PC-9 (cell line): ENCODE measurements around the gene RAI2. TPM values are rescaled to one million over a fixed set of nuclear protein-coding genes. Genes with fewer than 3 reads are reported as not detected.

ENCODE experiments used
- BruUV-seq: library from RNA; stranded (reverse); fragments of 400-500 nt; replicated peaks from 2 replicates; lab custom pipeline; 2021; lab: Mats Ljungman, UMichigan
- CTCF ChIA-PET: fragments of 300-600 bp; sonication (Branson Sonifier 250); formaldehyde crosslinking; loops from one replicate; lab custom pipeline; 2022; ENCODE audit warnings: antibody characterized with exemption; lab: Charles Lee
- POLR2A ChIA-PET: fragments of 300-600 bp; sonication (Branson Sonifier 250); formaldehyde crosslinking; loops from one replicate; lab custom pipeline; 2022; ENCODE audit warnings: antibody characterized with exemption; ENCODE audit not compliant: unreplicated experiment; lab: Charles Lee
- DNase-seq, 2 experiments: peaks; one replicate each; pipeline versions ENCODE4 v3.0.0 to v3.0.0-alpha.2; 2015 to 2022; ENCODE audit warnings: mixed read lengths in 1 of 2
- H2AFZ ChIP-seq: fragments of 200-600 bp; sonication (generic); 2 replicates; pipeline ENCODE4 v1.8.1; 2017; ENCODE audit warnings: antibody characterized with exemption
- H3F3A ChIP-seq: fragments of 200-600 bp; sonication (generic); 2 replicates; pipeline ENCODE4 v1.8.1; 2017; ENCODE audit warnings: antibody characterized with exemption, mild to moderate bottlenecking, low read depth; ENCODE audit not compliant: insufficient read depth
- H3K27ac ChIP-seq: fragments of 200-600 bp; sonication (generic); 2 replicates; pipeline ENCODE4 v1.6.1; 2016; ENCODE audit warnings: mixed run types
- H3K27me3 ChIP-seq: fragments of 200-600 bp; sonication (generic); 2 replicates; pipeline ENCODE4 v1.6.1; 2016; ENCODE audit warnings: low read depth, mixed run types; ENCODE audit not compliant: insufficient read depth
- H3K36me3 ChIP-seq: fragments of 200-600 bp; sonication (generic); 2 replicates; pipeline ENCODE4 v1.6.1; 2016; ENCODE audit warnings: low read depth, mixed run types
- H3K4me1 ChIP-seq: fragments of 200-600 bp; sonication (generic); replicated peaks from 2 replicates; pipeline ENCODE4 v1.6.1; 2016; ENCODE audit warnings: mixed run types; ENCODE audit not compliant: insufficient read depth
- H3K4me2 ChIP-seq: fragments of 200-600 bp; sonication (generic); 2 replicates; pipeline ENCODE4 v1.6.1; 2017; ENCODE audit warnings: mixed run types
- H3K4me3 ChIP-seq: fragments of 200-600 bp; sonication (generic); 2 replicates; pipeline ENCODE4 v1.6.1; 2016; ENCODE audit warnings: mixed run types
- H3K79me2 ChIP-seq: fragments of 200-600 bp; sonication (generic); 2 replicates; pipeline ENCODE4 v1.6.1; 2017; ENCODE audit warnings: low read depth, mixed run types
- H3K9me2 ChIP-seq: fragments of 200-600 bp; sonication (generic); 2 replicates; pipeline ENCODE4 v1.8.1; 2017; ENCODE audit warnings: mild to moderate bottlenecking; ENCODE audit not compliant: insufficient read depth
- H3K9me3 ChIP-seq: fragments of 200-600 bp; sonication (generic); 2 replicates; pipeline ENCODE4 v1.8.1; 2016; ENCODE audit warnings: low read depth; ENCODE audit not compliant: insufficient read depth
- H4K20me1 ChIP-seq: fragments of 200-600 bp; sonication (generic); 2 replicates; pipeline ENCODE4 v1.8.1; 2017; ENCODE audit not compliant: insufficient read depth
- CTCF ChIP-seq: fragments of 200-600 bp; sonication (generic); conservative IDR thresholded peaks from 2 replicates; pipeline ENCODE4 v1.6.1; 2017; ENCODE audit warnings: mixed run types, antibody characterized with exemption, mild to moderate bottlenecking, moderate library complexity
- EZH2 ChIP-seq: fragments of 200-600 bp; sonication (generic); IDR thresholded peaks from 2 replicates; pipeline ENCODE4 v1.8.0; 2017; ENCODE audit warnings: antibody characterized with exemption, low read depth
- intact Hi-C: fragments of 100-400 bp; cut with micrococcal nuclease; formaldehyde crosslinking; loops from one replicate; pipeline ENCODE4 v1.10.0; 2022; ENCODE audit not compliant: unreplicated experiment
- total RNA-seq: library from RNA; stranded (reverse); gene quantifications from 2 replicates; pipeline ENCODE4 v1.2.3, GENCODE V29; 2021

RAI2 gene
- total RNA-seq, 1 experiment from 2014 or later, result not detected

GRCh38 chrX:17767734-17768133, 93.4 kb downstream of the RAI2 start:
- Histone ChIP-seq H2AFZ (no peak overlapping the region), H3F3A (no peaks in the 10 kb centered on the region), H3K27me3 (peaks cover 78% of the 10 kb centered on the region), H3K4me3 (no peak overlapping the region), H3K4me2 (no peak overlapping the region), H3K79me2 (no peaks in the 10 kb centered on the region), H3K9me3 (no peaks in the 10 kb centered on the region), H3K27ac (no peak overlapping the region), H4K20me1 (no peaks in the 10 kb centered on the region), H3K9me2 (no peaks in the 10 kb centered on the region), H3K36me3 (no peaks in the 10 kb centered on the region), H3K4me1 (no peaks in the 10 kb centered on the region)
- BruUV-seq, result no TSS peak
- intact Hi-C loops, result no loop called here
- ChIA-PET POLR2A (no interaction called here), CTCF (no interaction called here)
- DNase-seq, result no peak
- TF ChIP-seq EZH2 (no peak), CTCF (no peak)

- ChIA-PET CTCF (interaction anchor here (0.6 kb wide), 1 partner anchor 903 kb away, joined by 5 read pairs; no protein-coding TSS in a partner anchor), POLR2A (no interaction called here)
- H3K4me1 ChIP-seq, result no peaks in the 10 kb centered on the region
- H3K4me3 ChIP-seq, result no peak overlapping the region
- intact Hi-C loops, result no loop called here
- DNase-seq, result no peak
- H4K20me1 ChIP-seq, result no peaks in the 10 kb centered on the region
- no peak overlapping the region for H2AFZ ChIP-seq
- H3K36me3 ChIP-seq, result no peaks in the 10 kb centered on the region
- no peaks in the 10 kb centered on the region for H3K79me2 ChIP-seq
- H3K9me2 ChIP-seq, result no peaks in the 10 kb centered on the region
- no peak overlapping the region for H3K4me2 ChIP-seq
- TF ChIP-seq EZH2 (no peak), CTCF (no peak)
- peaks cover 17% of the 10 kb centered on the region; the same call in 1 of the 2 replicates for H3K27me3 ChIP-seq
- BruUV-seq, result no TSS peak
- no peak overlapping the region for H3K27ac ChIP-seq
- H3F3A ChIP-seq, result no peaks in the 10 kb centered on the region
- no peaks in the 10 kb centered on the region for H3K9me3 ChIP-seq
These were observed 101.1 kb downstream of the RAI2 start for GRCh38 chrX:17759990-17760389.

- Histone ChIP-seq H3K79me2 (no peaks in the 10 kb centered on the region), H3K4me3 (no peak overlapping the region)
- POLR2A ChIA-PET, result no interaction called here
These were observed 102.7 kb downstream of the RAI2 start for GRCh38 chrX:17758382-17758781.

More at GRCh38 chrX:17758382-17758781, 102.7 kb downstream of the RAI2 start:
- Histone ChIP-seq H3K27me3 (peaks cover 9% of the 10 kb centered on the region; the same call in 1 of the 2 replicates), H3K9me3 (no peaks in the 10 kb centered on the region), H3K4me1 (no peaks in the 10 kb centered on the region), H2AFZ (no peak overlapping the region), H3K9me2 (no peaks in the 10 kb centered on the region), H3K27ac (no peak overlapping the region), H3F3A (no peaks in the 10 kb centered on the region), H3K4me2 (no peak overlapping the region), H3K36me3 (no peaks in the 10 kb centered on the region), H4K20me1 (no peaks in the 10 kb centered on the region)
- intact Hi-C loops, result no loop called here
- BruUV-seq, result no TSS peak
- TF ChIP-seq CTCF (no peak), EZH2 (no peak)
- no peak for DNase-seq
- CTCF ChIA-PET, result no interaction called here
